Parathyroid adenoma (tissue), 2 donors: ENCODE results near the gene NRXN3.

Experiments
- H2AFZ ChIP-seq: fragments of 300-600 bp; sonication (generic); one replicate; pipeline ENCODE4 v1.7.0; 2017; ENCODE audit warnings: antibody characterized with exemption, mild to moderate bottlenecking
- H3K27ac ChIP-seq: fragments of 300-600 bp; sonication (generic); one replicate; pipeline ENCODE4 v1.7.0; 2017
- H3K27me3 ChIP-seq: fragments of 300-600 bp; sonication (generic); one replicate; pipeline ENCODE4 v1.7.0; 2017; ENCODE audit warnings: low read length; ENCODE audit not compliant: control insufficient read depth, insufficient read depth
- H3K36me3 ChIP-seq: fragments of 300-600 bp; sonication (generic); one replicate; pipeline ENCODE4 v1.7.0; 2017; ENCODE audit warnings: low read length; ENCODE audit not compliant: control insufficient read depth, insufficient read depth
- H3K4me1 ChIP-seq: fragments of 300-600 bp; sonication (generic); one replicate; pipeline ENCODE4 v1.7.0; 2017; ENCODE audit warnings: control low read depth
- H3K4me2 ChIP-seq: fragments of 300-600 bp; sonication (generic); one replicate; pipeline ENCODE4 v1.7.0; 2017; ENCODE audit warnings: low read length
- H3K4me3 ChIP-seq: fragments of 300-600 bp; sonication (generic); one replicate; pipeline ENCODE4 v1.7.0; 2017; ENCODE audit warnings: low read depth, low read length
- H3K79me2 ChIP-seq: fragments of 300-600 bp; sonication (generic); one replicate; pipeline ENCODE4 v1.7.0; 2017; ENCODE audit warnings: control low read depth
- H3K9ac ChIP-seq: fragments of 300-600 bp; sonication (generic); one replicate; pipeline ENCODE4 v1.7.0; 2017; ENCODE audit warnings: mild to moderate bottlenecking
- H3K9me3 ChIP-seq: fragments of 300-600 bp; sonication (generic); one replicate; pipeline ENCODE4 v1.7.0; 2017; ENCODE audit warnings: low read length; ENCODE audit not compliant: control insufficient read depth
- CTCF ChIP-seq: fragments of 300-600 bp; sonication (generic); IDR thresholded peaks from one replicate; pipeline ENCODE4 v1.7.0; 2017; ENCODE audit warnings: antibody characterized with exemption, mild to moderate bottlenecking
- donor health status: primary hyperparathyroidism.

Gene NRXN3

DNA sequence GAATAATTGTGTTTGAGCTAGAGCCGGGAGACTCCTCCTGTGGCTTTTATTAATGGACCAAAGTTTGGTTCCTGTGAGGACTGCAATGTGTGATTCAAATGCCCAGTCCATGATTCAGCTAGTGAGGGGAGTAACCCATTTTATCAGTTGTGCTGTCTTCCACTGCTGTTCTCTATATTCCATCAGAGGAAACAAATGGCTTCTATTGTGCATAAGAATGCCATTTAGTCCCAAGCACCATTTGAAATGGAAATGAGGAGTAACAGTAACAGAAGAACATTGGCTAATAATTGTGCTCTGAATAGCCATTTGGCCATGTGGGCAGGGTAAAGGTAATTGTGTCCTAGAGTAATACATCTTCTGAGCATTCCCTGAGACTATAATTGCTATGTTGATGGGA lies 1398.4 kb downstream of the NRXN3 start:
- no peaks in the 10 kb centered on the region for H3K36me3 ChIP-seq

DNA sequence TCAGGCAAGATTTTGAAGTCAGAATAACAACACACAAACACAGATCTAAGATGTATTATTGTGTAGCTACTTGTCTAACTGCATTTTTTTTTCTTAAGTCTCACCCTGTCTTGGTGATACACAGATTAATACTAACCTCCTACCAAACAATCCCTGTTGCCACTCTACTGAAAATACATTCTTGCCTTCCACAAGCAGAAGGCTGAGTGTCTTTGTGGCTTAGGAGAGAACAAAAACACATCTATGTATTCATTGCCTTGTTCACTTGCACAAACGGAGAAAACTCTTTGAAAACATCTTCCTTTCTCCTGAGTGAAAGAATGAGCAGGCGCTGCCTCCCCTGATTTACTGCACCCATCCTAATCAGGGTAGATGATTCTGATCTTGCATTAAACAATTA lies 1398.9 kb downstream of the NRXN3 start:
- no peaks in the 10 kb centered on the region for H3K9me3 ChIP-seq
- peaks cover 4% of the 10 kb centered on the region for H3K4me1 ChIP-seq
- H3K36me3 ChIP-seq, result no peaks in the 10 kb centered on the region
- H3K27me3 ChIP-seq, result no peaks in the 10 kb centered on the region
- H2AFZ ChIP-seq, result no peak overlapping the region
- no peak overlapping the region for H3K27ac ChIP-seq
- H3K79me2 ChIP-seq, result no peaks in the 10 kb centered on the region
- no peak overlapping the region for H3K4me2 ChIP-seq
- no peak overlapping the region for H3K4me3 ChIP-seq
- TF ChIP-seq CTCF, result no peak
- H3K9ac ChIP-seq, result no peak overlapping the region

More for the DNA sequence above, 1398.4 kb downstream of the NRXN3 start:
- TF ChIP-seq CTCF, result no peak
- H3K9ac ChIP-seq, result no peak overlapping the region
- no peaks in the 10 kb centered on the region for H3K79me2 ChIP-seq
- H3K4me2 ChIP-seq, result no peak overlapping the region
- H3K27me3 ChIP-seq, result no peaks in the 10 kb centered on the region
- H3K4me3 ChIP-seq, result no peak overlapping the region
- no peak overlapping the region for H3K27ac ChIP-seq
- peaks cover 4% of the 10 kb centered on the region for H3K4me1 ChIP-seq
- no peak overlapping the region for H2AFZ ChIP-seq
- no peaks in the 10 kb centered on the region for H3K9me3 ChIP-seq

DNA sequence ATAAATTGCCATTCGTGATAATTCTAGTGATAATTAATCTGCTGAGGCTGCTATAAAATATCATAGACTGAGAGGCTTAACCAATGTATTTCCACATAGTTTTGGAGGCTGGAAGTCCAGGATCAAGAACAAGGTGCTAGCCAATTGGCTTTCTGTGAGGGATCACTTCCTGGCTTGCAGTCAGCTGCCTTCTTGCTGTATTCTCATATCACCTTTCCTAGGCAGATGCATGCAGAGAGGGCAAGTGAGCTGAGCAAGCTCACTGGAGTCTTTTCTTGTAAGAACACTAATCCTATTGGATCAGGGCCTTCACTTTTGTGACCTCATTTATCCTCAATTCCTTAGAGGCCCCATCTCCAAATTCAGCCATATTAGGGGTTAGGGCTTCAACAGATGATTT lies 1400.5 kb downstream of the NRXN3 start:
- H3K27ac ChIP-seq, result no peak overlapping the region
- H3K9me3 ChIP-seq, result no peaks in the 10 kb centered on the region
- no peaks in the 10 kb centered on the region for H3K36me3 ChIP-seq
- no peaks in the 10 kb centered on the region for H3K27me3 ChIP-seq
- TF ChIP-seq CTCF, result no peak
- no peak overlapping the region for H2AFZ ChIP-seq
- no peak overlapping the region for H3K4me2 ChIP-seq
- H3K9ac ChIP-seq, result no peak overlapping the region
- H3K4me3 ChIP-seq, result no peak overlapping the region
- peaks cover 6% of the 10 kb centered on the region for H3K4me1 ChIP-seq
- no peaks in the 10 kb centered on the region for H3K79me2 ChIP-seq

- no peak for TF ChIP-seq CTCF
- no peak overlapping the region for H2AFZ ChIP-seq
- H3K4me3 ChIP-seq, result no peak overlapping the region
- no peaks in the 10 kb centered on the region for H3K9me3 ChIP-seq
- H3K36me3 ChIP-seq, result no peaks in the 10 kb centered on the region
- H3K4me2 ChIP-seq, result no peak overlapping the region
- H3K79me2 ChIP-seq, result no peaks in the 10 kb centered on the region
- no peak overlapping the region for H3K27ac ChIP-seq
- no peaks in the 10 kb centered on the region for H3K27me3 ChIP-seq
- no peak overlapping the region for H3K9ac ChIP-seq
- peaks cover 3% of the 10 kb centered on the region for H3K4me1 ChIP-seq
These were observed 1401.2 kb downstream of the NRXN3 start for GRCh38 chr14:79571366-79571765.

GRCh38 chr14:79573486-79573885 lies 1403.3 kb downstream of the NRXN3 start:
- Histone ChIP-seq H3K9ac (no peak overlapping the region), H3K4me1 (peaks cover 2% of the 10 kb centered on the region), H3K4me3 (no peak overlapping the region), H3K79me2 (no peaks in the 10 kb centered on the region), H2AFZ (no peak overlapping the region), H3K4me2 (no peak overlapping the region), H3K36me3 (no peaks in the 10 kb centered on the region), H3K27me3 (no peaks in the 10 kb centered on the region), H3K9me3 (no peaks in the 10 kb centered on the region), H3K27ac (no peak overlapping the region)
- no peak for TF ChIP-seq CTCF
